GM18868 (cell line): ENCODE data around the gene FUT3.
"Not testable (repeated sequence)": the region's sequence is repeated elsewhere in the genome, so short reads cannot be mapped to it uniquely, and the experiment has no call there.

Experiments
- ATAC-seq: cut with Tn5 transposase; IDR thresholded peaks from one replicate; pipeline ENCODE4 v1.9.1; 2021; ENCODE audit warnings: mild to moderate bottlenecking, moderate library complexity; ENCODE audit not compliant: unreplicated experiment

The FUT3 gene

GRCh38 chr19:5882421-5882968 lies 31.2 kb upstream of the FUT3 start:
- ATAC-seq: no peak

GRCh38 chr19:5881543-5882299 lies 30.5 kb upstream of the FUT3 start:
- ATAC-seq: no peak

DNA sequence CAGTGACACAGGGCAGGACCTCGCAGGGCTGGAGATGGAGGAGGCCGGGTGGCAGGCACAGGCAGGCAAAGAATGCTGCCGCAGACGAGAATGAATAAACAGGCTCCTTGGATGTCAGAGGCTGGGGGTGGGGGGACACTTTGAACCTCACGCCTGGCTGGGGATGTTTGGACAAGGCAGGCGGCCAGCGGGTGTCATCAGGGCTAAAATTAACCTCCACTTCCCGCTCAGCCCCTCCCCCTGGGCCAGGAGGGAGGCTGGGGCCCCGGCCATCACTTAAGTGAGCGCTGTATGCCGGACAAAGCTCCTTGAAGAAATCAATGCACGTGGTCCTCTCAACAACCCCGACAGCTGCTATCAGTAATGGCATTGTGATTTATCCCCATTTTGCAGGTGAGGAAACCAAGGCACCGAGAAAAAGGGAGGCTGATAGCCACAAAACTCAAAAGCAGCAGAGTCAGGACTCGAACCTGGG lies 29.4 kb upstream of the FUT3 start:
- no peak for ATAC-seq

DNA sequence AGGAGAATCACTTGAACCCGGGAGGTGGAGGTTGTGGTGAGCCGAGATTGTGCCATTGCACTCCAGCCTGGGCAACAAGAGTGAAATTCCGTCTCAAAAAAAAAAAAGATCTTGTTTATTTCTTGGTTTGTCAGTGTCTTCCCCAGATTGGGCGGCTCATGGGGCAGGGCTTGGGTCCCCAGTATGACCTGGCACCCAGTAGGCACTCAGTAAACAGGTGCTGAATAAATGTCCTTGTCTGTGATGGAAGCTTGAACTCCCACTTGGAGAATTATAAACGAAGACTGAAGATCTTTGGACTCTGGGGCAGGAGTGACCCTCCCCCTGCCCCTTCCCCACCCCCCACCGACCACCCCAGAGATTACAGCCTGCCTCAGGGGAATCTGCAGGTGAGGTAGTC lies 28.9 kb upstream of the FUT3 start:
- no peak for ATAC-seq

DNA sequence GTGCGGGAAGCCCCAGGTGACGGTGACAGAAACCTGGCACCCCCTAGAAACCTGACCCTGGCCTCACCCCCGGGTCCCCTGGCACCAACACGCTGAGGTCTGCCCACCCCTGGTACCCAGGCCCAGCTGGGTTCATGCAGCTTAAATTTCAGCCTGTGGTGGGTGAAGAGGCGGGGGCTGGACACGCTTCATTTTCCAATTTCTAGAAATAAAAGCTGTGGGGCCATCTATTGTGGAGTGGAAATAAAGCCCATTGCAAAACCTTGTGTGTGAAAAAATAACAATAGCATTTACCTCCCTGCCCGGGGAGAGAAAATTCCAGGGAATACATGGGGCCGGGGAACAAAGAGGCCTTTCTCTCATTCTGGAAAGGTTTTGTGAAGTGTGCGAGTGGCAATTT lies 26.6 kb upstream of the FUT3 start:
- ATAC-seq: no peak

DNA sequence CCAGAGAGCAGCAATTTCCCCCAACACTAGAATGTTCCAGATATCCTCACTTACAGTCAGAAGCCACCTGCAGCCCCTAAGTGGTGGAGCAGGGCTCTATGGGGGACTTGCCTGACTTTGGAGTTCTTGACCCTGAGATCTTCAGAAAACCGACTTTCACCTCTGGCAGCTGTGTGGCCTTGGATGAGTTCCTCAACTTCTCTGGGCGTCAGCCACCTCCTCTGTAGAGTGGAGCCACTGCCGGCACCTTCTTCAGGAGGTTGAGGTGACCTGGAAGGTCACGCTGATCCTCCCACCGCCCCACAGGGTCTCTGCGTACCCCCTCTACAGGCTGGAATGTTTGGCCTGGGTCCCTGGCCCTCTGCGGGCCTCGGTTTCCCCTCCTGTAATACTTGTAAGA lies 26.2 kb upstream of the FUT3 start:
- no peak for ATAC-seq

GRCh38 chr19:5874496-5874895 lies 23.2 kb upstream of the FUT3 start:
- not testable (repeated sequence) for ATAC-seq

GRCh38 chr19:5873617-5874199 lies 22.5 kb upstream of the FUT3 start:
- ATAC-seq: no peak

DNA sequence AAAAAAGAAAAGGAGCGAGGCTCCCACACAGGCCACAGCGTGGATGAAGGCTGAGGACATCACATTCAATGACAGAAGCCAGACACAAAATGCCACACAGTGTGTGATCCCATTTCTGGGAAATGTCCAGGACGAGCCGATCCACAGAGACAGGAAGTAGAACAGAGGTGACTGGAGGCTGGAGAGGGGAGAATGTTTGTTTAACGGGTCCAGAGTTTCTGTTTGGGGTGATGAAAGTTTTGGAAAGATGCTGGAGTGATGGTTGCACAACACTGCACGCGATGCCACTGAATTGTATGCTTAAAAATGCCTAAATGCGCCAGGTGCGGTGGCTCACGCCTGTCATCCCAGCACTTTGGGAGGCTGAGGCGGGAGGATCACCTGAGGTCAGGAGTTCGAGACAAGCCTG lies 19.7 kb upstream of the FUT3 start:
- no peak for ATAC-seq

DNA sequence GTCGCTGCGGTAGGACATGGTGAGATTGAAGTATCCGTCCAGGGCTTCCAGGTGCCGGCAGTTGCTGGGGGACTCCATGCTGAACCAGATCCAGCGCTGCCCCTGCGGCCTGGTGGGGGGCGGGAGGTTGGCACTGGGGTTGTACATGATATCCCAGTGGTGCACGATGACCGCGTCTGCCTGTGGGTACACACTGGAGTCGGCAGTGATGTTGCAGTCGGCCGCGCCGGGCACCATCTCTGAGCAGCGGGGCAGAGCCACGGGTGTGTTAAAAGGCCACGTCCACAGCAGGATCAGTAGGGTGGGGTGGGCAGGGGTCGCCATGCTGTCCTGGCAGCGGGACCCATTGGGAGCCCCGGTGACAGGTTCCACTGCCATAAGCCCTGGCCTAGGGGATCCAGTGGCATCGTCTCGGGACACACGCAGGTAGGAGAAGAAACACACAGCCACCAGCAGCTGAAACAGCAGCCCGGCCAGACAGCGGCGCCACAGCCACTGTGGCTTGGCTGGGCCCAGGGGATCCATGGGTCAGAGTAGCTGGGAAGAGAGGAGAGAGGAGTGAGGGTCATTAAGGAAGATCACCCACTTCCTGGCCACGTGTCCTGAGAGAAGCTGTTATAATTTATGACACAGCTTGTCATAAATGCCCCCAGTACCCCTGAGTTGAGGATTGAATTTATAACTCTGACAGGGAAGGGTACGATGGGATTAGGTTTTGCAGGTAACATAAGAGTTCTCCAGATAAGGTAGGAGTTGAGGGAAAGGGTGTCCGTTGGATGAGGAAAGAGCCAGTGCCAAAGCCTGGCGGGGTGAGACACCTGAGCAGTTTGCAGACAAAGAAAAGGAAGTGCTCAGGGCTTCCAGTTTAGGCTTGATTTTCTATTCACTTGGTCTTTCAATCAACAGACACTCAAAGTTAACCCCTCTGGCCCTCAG lies 16.2 kb upstream of the FUT3 start:
- ATAC-seq: no peak

DNA sequence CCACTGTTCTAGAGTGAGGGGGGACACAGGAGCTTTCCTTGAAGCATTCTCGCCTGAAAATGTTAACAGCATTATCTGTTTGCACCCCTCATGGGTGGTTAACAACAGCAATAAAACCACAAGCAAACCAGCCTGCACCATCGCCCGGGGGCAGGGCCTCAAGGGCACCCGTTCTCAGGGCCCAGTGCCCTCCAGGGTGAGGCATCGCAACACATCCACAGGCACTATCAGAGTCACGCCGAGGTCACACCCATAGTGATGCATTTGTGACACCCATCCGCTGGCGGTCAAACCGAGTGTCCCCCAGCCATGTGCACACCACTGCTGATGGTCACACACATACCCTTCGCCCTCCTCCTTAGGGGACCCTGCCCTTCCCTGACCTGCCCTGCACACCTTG lies 14.5 kb upstream of the FUT3 start:
- no peak for ATAC-seq

- no peak for ATAC-seq
Observed at GRCh38 chr19:5864725-5865486, 13.7 kb upstream of the FUT3 start.

GRCh38 chr19:5864013-5864720 lies 12.9 kb upstream of the FUT3 start:
- ATAC-seq: no peak

DNA sequence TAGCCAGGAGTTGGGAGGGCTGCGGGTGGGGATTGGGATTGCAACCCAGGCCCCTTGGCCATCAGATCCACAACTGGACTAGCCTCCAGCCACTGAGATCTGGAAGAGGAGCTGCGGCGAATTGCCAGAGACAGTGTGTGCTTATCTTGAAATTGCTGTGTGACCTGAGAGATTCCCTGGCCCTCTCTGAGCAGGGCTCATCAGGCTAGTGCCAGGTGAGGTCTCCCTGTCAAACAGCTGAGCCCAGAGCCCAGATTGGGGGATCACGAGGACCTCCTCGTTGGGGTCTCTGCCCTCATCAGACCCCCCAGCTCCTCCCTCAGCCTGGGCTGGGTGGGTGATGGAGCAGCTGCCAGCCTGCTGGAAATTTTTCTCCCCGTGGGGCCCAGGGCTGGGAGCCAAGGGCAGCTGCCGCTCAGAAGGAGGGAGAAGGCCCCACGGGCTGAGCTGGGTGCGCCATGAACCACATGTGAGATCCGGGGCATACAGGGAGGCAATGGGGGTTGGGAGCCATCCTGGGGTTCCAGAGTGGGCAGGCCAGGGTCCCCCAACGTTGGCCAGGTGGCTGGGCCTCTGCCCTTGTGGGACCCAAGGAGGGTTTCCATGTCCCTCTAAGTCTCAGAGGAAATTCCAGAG lies 11.9 kb upstream of the FUT3 start:
- no peak for ATAC-seq

DNA sequence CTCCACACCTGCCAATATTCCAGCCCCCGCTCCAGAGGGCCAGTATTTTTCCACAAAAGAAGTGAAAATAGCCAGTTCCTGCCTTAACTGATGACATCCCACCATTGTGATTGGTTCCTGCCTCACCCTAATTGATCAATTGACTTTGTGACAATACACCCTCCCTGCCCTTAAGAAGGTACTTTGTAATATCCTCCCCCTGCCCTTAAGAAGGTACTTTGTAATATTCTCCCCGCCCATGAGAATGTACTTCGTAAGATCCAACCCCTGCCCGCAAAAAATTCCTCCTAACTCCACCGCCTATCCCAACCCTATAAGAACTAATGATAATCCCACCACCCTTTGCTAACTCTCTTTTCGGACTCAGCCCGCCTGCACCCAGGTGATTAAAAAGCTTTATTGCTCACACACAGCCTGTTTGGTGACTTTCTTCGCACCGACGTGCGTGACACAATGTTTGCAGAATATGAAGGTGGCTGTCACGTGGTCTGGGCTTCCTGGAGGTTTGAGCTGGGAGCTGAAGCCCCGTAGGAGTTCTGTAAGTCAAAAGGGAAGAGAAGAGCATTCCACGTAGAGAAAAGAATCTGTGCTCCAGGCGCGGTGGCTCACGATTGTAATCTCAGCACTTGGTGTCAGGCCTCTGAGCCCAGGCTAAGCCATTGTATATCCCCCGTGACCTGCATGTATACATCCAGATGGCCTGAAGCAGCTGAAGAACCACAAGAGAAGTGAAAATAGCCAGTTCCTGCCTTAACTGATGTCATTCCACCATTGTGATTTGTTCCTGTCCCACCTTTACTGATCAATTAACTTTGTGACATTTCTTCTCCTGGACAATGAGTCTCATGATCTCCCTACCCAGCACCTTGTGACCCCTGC lies 6.2 kb upstream of the FUT3 start:
- no peak for ATAC-seq

DNA sequence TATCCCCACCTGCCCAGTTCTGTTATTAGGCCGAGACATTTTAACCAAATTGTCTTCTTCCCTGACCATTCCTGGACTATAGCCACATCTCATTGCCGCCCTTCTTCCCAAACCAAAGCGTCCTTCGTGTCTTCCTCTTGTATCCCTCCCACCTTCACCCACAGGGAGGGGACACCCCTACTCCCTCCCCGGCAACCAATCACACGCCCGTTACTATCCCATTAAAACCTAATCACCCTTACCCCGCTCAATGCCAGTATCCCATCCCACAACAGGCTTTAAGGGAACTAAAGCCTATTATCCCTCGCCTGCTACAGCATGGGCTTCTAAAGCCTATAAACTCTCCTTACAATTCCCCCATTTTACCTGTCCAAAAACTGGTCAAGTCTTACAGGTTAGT lies 3.9 kb upstream of the FUT3 start:
- ATAC-seq: not testable (repeated sequence)

DNA sequence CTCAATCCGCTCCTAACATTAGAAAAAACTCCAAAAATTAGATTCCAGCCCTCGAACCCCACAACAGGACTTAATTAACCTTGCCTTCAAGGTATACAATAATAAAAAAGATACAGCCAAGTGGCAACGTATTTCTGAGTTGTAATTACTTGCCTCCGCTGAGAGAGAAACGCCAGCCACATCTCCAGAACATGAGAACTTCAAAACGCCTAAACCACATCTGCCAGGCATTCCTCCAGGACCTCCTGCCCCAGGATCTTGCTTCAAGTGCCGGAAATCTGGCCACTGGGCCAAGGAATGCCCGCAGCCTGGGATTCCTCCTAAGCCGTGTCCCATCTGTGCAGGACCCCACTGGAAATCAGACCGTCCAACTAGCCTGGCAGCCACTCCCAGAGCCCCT lies 2.9 kb upstream of the FUT3 start:
- ATAC-seq: not testable (repeated sequence)

DNA sequence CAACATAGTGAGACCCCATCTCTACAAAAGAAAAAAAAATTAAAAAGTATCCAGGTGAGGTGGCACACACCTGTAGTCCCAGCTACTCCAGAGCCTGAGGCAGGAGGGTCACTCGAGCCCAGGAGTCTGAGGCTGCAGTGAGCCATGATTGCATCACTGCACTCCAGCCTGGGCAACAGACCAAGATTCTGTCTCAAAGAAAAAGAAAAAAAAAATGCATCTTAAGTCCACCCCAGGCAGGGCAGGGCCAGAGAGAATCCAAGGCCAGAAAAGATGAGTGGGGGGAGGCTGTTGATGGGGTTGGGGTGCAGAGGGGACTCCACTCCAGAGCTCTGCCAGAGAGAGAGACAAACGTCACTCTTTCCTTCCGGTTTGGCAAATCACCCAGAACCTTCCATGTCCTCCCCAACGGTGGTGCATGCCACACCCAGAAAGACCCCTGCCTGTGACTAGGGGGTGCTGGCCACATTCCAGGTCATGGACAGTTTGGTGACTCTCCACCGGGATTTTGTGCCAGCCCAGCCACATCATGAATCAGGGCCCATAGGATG lies 431 bp downstream of the FUT3 start:
- ATAC-seq: no peak
